Adipocyte (in vitro differentiated cells): ENCODE measurements around the gene IKZF2.

Experiments used
- DNase-seq: peaks from one replicate; pipeline ENCODE4 v3.0.0-alpha.2; 2015; ENCODE audit warnings: low read depth
- H3K27me3 ChIP-seq: replicated peaks from 2 replicates; pipeline ENCODE4 v1.7.0; 2013; ENCODE audit warnings: mild to moderate bottlenecking, low read length, moderate library complexity; ENCODE audit not compliant: control insufficient read depth, insufficient read depth
- H3K36me3 ChIP-seq: 2 replicates; pipeline ENCODE4 v1.7.0; 2013; ENCODE audit warnings: low read length, mild to moderate bottlenecking, moderate library complexity; ENCODE audit not compliant: control insufficient read depth, insufficient read depth, severe bottlenecking
- H3K4me1 ChIP-seq: 2 replicates; pipeline ENCODE4 v1.7.0; 2013; ENCODE audit warnings: mild to moderate bottlenecking, low read length, moderate library complexity; ENCODE audit not compliant: control insufficient read depth, insufficient read depth
- H3K4me3 ChIP-seq: 2 replicates; pipeline ENCODE4 v1.7.0; 2013; ENCODE audit warnings: mild to moderate bottlenecking, low read length, moderate library complexity
- H3K9ac ChIP-seq: 2 replicates; pipeline ENCODE4 v1.7.0; 2013; ENCODE audit warnings: mild to moderate bottlenecking, low read length, moderate library complexity
- H3K9me3 ChIP-seq: 2 replicates; pipeline ENCODE4 v1.7.0; 2013; ENCODE audit warnings: mild to moderate bottlenecking, low read length, moderate library complexity; ENCODE audit not compliant: control insufficient read depth

IKZF2 gene

GRCh38 chr2:213172641-213173040 is 21.2 kb upstream of the IKZF2 start:
- DNase-seq: no peak
- H3K4me1 ChIP-seq: no peaks in the 10 kb centered on the region
- H3K4me3 ChIP-seq: no peak overlapping the region
- H3K27me3 ChIP-seq: no peaks in the 10 kb centered on the region
- no peaks in the 10 kb centered on the region for H3K9me3 ChIP-seq
- no peak overlapping the region for H3K9ac ChIP-seq
- no peaks in the 10 kb centered on the region for H3K36me3 ChIP-seq

GRCh38 chr2:213171147-213171546 is 19.7 kb upstream of the IKZF2 start:
- Histone ChIP-seq H3K9me3 (no peaks in the 10 kb centered on the region), H3K4me1 (no peaks in the 10 kb centered on the region), H3K4me3 (no peak overlapping the region), H3K27me3 (no peaks in the 10 kb centered on the region), H3K9ac (no peak overlapping the region), H3K36me3 (no peaks in the 10 kb centered on the region)
- DNase-seq: no peak

- DNase-seq: no peak
- Histone ChIP-seq H3K27me3 (no peaks in the 10 kb centered on the region), H3K4me3 (no peak overlapping the region), H3K9ac (no peak overlapping the region), H3K36me3 (no peaks in the 10 kb centered on the region), H3K4me1 (peaks cover 12% of the 10 kb centered on the region), H3K9me3 (no peaks in the 10 kb centered on the region)
Measured at GRCh38 chr2:213167271-213167930, 16.0 kb upstream of the IKZF2 start.

GRCh38 chr2:213166109-213166508 is 14.7 kb upstream of the IKZF2 start:
- DNase-seq: no peak
- no peaks in the 10 kb centered on the region for H3K36me3 ChIP-seq
- H3K27me3 ChIP-seq: no peaks in the 10 kb centered on the region
- peaks cover 22% of the 10 kb centered on the region for H3K4me1 ChIP-seq
- H3K9me3 ChIP-seq: no peaks in the 10 kb centered on the region
- no peak overlapping the region for H3K4me3 ChIP-seq
- no peak overlapping the region for H3K9ac ChIP-seq

- Histone ChIP-seq H3K4me3 (no peak overlapping the region), H3K9ac (no peak overlapping the region), H3K27me3 (no peaks in the 10 kb centered on the region), H3K9me3 (no peaks in the 10 kb centered on the region), H3K36me3 (no peaks in the 10 kb centered on the region), H3K4me1 (peaks cover 22% of the 10 kb centered on the region)
- no peak for DNase-seq
Measured at GRCh38 chr2:213164263-213164662, 12.9 kb upstream of the IKZF2 start.

- no peak overlapping the region for H3K9ac ChIP-seq
- no peaks in the 10 kb centered on the region for H3K36me3 ChIP-seq
- H3K27me3 ChIP-seq: no peaks in the 10 kb centered on the region
- peak overlapping the region; percentile 32 for H3K4me3 ChIP-seq
- peak; percentile 62 for DNase-seq
- H3K9me3 ChIP-seq: no peaks in the 10 kb centered on the region
- peaks cover 22% of the 10 kb centered on the region for H3K4me1 ChIP-seq
Measured at GRCh38 chr2:213162516-213163118, 11.2 kb upstream of the IKZF2 start.

- Histone ChIP-seq H3K9me3 (no peaks in the 10 kb centered on the region), H3K9ac (peak overlapping the region; percentile 1)
- DNase-seq: peak; percentile 61
Measured at GRCh38 chr2:213161759-213162515, 10.5 kb upstream of the IKZF2 start.

GRCh38 chr2:213159768-213160167 is 8.4 kb upstream of the IKZF2 start:
- H3K4me1 ChIP-seq: peaks cover 22% of the 10 kb centered on the region
- no peak overlapping the region for H3K4me3 ChIP-seq
- peak; percentile 52 for DNase-seq
- H3K27me3 ChIP-seq: no peaks in the 10 kb centered on the region
- H3K9me3 ChIP-seq: no peaks in the 10 kb centered on the region
- H3K9ac ChIP-seq: no peak overlapping the region
- no peaks in the 10 kb centered on the region for H3K36me3 ChIP-seq

More at GRCh38 chr2:213161759-213162515, 10.5 kb upstream of the IKZF2 start:
- H3K4me3 ChIP-seq: peak overlapping the region; percentile 32
- H3K4me1 ChIP-seq: peaks cover 22% of the 10 kb centered on the region
- H3K36me3 ChIP-seq: no peaks in the 10 kb centered on the region
- no peaks in the 10 kb centered on the region for H3K27me3 ChIP-seq

- no peak for DNase-seq
- H3K27me3 ChIP-seq: no peaks in the 10 kb centered on the region
- H3K4me1 ChIP-seq: peaks cover 18% of the 10 kb centered on the region
- H3K9me3 ChIP-seq: no peaks in the 10 kb centered on the region
- H3K9ac ChIP-seq: no peak overlapping the region
- H3K4me3 ChIP-seq: no peak overlapping the region
- H3K36me3 ChIP-seq: no peaks in the 10 kb centered on the region
Measured at GRCh38 chr2:213157242-213157641, 5.8 kb upstream of the IKZF2 start.

GRCh38 chr2:213156717-213157116 is 5.3 kb upstream of the IKZF2 start:
- Histone ChIP-seq H3K4me1 (peaks cover 13% of the 10 kb centered on the region), H3K27me3 (no peaks in the 10 kb centered on the region), H3K9me3 (no peaks in the 10 kb centered on the region), H3K4me3 (no peak overlapping the region), H3K9ac (no peak overlapping the region), H3K36me3 (no peaks in the 10 kb centered on the region)
- DNase-seq: no peak

- H3K36me3 ChIP-seq: no peaks in the 10 kb centered on the region
- no peaks in the 10 kb centered on the region for H3K9me3 ChIP-seq
- peak overlapping the region; percentile 91 for H3K9ac ChIP-seq
- H3K27me3 ChIP-seq: no peaks in the 10 kb centered on the region
- peaks cover 24% of the 10 kb centered on the region for H3K4me1 ChIP-seq
- no peak for DNase-seq
- H3K4me3 ChIP-seq: peak overlapping the region; percentile 99
Measured at GRCh38 chr2:213152888-213153287, 1.5 kb upstream of the IKZF2 start.
